Measurements from ENCODE around the gene GALNTL6.
"Not testable (repeated sequence)": the region's sequence is repeated elsewhere in the genome, so short reads cannot be mapped to it uniquely, and the experiment has no call there.

GALNTL6 gene

DNA sequence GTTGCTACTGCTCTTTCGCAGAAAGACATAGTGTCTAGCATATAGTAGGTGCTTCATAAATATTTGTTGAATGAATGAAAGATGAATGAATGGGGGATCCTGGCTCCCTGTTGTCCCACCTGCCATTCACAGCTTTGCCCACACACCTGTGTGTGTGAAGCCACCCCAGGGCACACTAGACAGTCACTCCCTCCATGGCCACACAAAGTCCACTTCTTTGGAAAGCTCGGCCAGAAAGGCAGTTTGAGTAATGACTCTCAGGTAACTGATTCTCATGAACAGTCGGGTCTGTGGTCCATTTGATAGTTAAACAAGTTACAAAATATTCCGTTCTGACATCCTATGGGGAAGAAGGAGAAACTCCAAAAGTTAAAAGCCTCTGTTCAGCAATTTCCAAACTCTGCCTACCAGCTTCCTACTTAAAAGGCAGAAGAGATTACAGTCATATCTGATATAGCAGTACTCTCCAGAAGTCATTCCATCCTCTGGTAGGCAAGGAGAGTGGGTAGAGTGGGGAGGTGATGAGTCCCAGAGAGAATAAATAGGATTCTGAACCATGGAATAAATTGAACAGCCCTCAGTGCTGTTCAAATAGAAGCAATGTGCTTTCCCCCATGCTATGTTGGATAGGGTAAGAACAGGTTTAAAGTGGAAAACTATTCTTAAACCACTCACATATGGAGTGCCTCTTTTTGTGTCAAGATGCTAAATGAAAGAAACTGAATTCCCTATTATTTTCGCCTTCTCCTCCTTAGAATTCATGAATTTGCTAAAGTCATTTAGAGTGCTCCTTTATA lies 1150.5 kb downstream of the GALNTL6 start:
- no peak for DNase-seq

- not testable (repeated sequence) for DNase-seq
Observed at GRCh38 chr4:172970189-172970588, 1157.0 kb downstream of the GALNTL6 start.

GRCh38 chr4:172974586-172974985 lies 1161.4 kb downstream of the GALNTL6 start:
- DNase-seq, result no peak

GRCh38 chr4:172975651-172976229 lies 1162.5 kb downstream of the GALNTL6 start:
- no peak for DNase-seq

DNA sequence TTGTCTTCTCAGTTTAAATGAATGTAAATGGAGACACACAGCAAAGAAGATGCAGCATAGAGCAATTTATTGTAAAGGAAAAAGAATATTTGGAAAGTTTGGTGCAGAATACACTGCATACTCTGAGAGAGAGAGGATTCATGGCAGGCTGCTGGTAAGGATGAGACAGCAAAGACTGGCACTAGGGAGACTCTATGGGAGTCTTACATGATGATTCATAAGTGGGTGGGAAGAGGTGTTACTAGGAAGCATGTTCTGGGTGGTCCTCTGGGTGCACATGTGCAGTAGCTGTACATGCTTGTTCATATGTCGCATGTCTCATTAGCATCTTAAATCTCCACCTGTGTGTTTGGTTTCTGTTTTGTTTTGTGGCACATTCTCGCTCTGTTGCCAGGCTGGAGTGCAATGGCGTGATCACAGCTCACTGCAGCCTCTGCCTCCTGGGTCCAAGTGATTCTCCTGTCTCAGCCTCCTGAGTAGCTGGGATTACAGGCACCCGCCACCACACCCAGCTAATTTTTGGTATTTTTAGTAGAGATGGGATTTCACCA lies 1164.4 kb downstream of the GALNTL6 start:
- DNase-seq, result not testable (repeated sequence)

DNA sequence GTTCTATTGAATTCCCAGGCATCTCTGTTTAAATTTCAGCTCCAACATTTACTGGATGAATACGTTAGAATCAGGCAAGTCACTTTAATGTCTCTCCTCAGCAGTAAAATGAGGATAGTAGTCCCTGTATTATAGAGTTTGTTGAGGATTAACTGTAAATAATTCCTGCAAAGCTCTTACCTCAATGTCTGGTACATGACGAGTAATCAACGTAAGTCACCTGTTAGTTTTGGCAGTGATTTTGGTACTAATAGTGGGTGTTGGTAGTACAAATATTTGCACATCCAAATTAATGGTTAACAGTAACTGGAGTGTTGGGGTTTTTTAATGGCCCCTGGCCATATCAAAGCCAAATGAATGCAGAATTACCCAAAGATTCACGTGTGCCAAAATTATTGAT lies 1165.6 kb downstream of the GALNTL6 start:
- no peak for DNase-seq

- DNase-seq, result no peak
Observed at GRCh38 chr4:172979332-172979731, 1166.1 kb downstream of the GALNTL6 start.

DNA sequence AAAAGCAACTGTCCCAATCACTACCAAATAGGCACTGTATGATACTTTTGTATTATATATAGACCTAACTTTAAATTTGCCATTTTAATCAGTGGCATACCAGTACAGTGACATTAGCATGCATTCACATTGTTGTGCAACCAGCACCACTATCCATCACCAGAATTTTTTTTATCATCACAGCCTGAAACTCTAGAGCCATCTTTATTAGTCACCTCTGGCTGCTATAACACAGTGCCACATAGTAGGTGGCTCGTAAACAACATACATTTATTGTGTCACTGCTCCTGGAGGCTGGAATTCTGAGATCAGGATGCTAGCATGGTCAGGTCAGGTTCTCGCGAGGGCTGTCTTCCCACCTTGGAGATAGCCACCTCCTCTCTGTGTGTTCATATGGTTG lies 1167.0 kb downstream of the GALNTL6 start:
- DNase-seq, result no peak

DNA sequence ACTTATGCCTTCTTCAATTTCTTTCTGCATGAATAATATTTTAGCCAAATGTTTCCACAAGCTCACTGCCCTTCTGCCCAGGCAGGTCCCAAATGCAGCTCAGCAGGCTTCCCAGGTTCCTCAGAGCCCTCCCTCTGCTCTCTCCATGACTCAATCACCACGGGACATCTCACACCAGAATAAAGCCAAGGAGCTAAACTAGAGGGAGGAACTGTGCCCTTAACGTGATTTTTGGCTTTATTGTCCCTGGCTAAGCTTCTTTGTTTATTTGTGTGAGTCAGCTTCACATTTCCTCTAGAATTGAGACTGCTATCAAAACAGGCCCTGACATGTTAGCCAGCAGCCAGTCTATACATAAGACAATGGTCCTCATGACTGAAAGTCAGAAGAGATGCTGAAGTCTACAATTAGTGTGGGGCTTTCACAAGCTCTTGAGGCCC lies 1169.0 kb downstream of the GALNTL6 start:
- DNase-seq, result no peak

GRCh38 chr4:172983014-172983413 lies 1169.8 kb downstream of the GALNTL6 start:
- DNase-seq, result no peak

DNA sequence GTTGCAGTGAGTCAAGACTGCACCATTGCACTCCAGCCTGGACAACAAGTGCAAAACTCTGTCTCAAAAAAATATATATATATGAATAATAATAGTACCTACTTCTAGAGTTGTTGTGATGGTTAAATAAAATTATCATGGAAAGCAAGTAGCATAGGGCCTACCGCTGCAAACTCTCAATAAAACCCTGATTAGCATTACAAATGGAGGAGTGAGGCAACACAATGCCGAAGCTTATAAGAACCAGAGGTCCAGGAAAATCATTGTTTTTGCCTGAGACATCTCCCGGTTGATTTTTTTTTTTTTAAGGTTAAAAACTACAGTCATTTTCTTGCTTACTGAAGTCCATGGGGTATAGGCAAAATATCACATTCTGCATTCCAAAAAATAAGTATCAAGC lies 1170.4 kb downstream of the GALNTL6 start:
- no peak for DNase-seq

DNA sequence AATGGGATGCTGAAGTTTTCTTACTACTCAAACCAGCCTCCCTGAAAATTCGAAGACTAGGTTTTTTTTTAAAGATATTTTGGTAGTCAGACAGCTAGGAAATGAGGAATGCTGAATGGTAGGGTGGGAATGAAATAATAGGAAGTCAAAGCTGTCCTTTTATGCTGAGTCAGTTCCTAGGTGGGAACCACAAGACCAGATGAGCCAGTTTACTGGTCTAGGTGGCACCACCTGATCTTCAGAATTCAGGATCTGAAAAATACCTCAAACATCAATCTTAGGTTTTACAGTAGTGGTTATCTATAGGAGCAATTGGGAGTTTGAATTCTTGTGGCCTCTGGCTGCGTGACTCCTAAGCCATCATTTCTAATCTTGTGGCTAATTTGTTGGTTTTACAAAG lies 1172.3 kb downstream of the GALNTL6 start:
- no peak for DNase-seq

- DNase-seq, result no peak
Observed at GRCh38 chr4:172986114-172986513, 1172.9 kb downstream of the GALNTL6 start.

DNA sequence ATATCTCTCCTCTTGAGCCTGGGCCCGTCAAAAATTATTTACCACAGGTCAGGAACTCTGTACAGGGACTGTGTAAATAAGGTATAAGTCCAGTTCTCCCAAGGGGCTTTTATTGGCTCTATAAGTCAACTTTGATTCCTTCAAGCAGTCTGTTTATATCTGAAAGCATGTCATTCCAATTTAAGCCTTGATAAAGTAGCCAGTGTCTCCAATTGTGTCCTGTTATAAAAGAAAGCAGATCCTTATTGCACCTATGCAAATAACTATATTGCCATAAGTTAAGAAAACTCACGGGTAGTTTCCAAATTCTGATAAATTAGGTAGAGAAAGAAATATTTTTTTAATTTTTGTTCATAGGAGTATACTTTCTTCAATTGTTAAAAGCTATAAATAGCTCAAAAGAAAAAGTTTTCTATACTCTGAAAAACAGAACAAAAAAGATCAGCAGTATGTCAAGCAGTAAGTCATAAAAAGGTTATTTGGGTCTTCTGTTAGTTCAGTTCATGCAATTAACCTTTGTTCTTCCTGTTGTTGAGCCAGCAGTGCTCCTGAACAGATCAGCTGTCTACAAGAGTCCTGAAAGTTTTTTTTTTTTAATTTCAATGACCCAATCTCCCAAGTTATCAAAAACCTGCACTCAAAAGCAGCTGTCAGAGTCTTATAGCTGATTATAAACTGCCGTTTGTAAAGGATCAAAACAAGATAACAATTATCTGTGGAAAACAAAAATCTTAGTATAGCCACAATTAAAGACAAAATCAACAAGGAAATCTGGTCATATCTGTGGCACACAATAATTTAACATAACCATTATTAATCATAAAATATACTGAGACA lies 1177.0 kb downstream of the GALNTL6 start:
- no peak for DNase-seq

DNA sequence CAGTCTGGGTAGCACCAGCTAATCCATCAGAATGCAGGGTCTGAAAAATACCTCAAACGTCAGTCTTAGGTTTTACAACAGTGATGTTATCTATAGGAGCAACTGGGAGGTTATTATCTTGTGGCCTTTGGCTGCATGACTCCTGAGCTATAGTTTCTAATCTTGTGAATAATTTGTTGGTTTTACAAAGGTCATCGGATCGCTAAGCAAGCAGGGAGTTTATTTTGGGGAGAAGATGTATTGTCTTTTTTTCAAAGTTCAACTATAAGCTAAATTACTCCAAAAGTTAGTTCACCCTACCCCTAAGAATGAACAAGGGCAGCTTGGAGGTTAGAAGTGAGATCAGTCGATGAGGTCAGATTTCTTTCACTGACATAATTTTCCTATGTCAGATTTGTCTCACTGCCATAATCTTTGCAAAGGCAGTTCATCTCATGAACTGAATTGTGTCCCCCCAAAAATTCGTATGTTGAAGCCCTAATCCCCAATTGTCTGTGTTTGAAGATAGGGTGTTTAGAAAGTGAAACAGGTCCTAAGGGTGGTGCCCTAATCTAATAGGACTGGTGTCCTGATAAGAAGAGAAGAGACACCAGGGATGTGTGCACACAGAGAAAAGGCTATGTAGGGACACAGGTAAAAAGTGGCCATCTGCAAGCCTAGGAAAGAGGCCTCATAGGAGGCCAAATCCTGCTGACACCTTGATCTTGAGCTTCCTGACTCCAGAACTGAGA lies 1179.6 kb downstream of the GALNTL6 start:
- no peak for DNase-seq

DNA sequence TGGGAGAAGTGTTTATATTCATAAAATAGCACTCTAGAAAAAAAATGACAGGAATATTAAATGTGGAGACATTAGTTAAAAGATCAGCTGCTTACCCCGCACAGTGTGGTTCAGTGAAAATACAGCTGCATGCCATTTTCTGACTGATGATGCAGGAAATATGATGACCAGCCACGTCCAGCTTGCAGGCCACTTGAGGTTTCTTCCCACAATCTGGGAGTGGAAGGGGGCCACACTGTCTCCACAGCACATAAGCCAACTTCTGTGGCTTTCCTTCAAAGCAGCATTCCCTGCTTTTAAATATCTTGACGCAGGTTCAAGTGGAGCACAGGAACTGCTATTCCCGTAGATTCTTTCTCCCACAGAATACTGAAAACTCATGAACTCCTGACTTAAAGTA lies 1182.0 kb downstream of the GALNTL6 start:
- no peak for DNase-seq

DNA sequence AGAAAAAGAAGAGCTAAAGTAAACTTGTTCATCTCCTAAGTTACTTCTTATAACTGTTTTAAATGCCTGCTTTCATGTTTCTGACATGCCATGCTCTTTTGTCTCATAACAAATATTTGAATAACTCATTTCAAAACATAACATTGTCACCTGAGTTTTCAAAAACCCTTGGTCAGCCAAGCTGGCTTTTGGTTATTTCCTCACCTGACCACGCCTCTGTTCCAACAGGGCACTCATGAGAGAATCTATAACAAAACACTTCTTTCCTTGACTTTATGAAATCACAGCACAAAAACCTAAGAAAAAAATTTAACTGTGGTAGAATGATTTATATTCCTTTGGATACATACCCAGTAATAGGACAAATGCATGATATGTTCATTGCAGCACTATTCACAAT lies 1182.5 kb downstream of the GALNTL6 start:
- no peak for DNase-seq

GRCh38 chr4:172996571-172997216 lies 1183.5 kb downstream of the GALNTL6 start:
- DNase-seq, result no peak

DNA sequence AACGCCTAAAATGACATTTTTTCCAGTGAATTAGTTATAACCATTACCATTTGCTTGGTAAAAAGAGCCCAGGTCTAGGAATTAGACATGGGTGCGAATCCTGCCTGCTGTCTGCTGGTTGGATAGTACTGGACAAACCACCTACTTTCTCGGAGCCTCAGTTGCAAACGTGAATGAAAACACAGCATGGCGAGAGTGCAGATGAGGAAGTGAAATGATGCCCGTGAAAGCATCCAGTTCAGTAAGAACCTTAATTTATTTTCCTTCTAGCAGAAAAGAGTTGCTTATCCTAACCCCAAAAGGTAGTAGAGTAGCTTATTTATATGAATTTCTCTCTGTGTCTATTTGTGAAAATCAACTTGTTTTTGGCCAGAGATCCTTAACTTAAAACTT lies 1184.0 kb downstream of the GALNTL6 start:
- no peak for DNase-seq

DNA sequence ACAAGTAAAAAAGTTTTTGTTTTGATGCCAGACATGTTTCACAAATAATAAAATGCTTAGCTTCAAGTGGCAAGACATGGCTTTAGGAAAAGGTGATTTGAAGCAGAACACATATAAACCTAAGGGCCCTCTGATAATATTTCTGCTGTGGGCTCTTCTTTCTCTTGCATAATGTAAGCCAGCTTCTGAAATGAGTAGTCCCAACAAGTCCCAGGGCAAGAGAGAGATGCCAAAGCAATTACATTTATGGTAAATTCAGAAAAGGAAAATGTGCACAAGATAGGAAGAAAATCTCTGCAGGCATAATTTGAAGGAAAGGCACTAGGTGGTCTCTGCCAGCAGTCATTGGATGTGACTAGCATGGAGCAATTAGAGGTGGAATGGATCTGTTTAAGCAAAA lies 1184.7 kb downstream of the GALNTL6 start:
- DNase-seq, result no peak

DNA sequence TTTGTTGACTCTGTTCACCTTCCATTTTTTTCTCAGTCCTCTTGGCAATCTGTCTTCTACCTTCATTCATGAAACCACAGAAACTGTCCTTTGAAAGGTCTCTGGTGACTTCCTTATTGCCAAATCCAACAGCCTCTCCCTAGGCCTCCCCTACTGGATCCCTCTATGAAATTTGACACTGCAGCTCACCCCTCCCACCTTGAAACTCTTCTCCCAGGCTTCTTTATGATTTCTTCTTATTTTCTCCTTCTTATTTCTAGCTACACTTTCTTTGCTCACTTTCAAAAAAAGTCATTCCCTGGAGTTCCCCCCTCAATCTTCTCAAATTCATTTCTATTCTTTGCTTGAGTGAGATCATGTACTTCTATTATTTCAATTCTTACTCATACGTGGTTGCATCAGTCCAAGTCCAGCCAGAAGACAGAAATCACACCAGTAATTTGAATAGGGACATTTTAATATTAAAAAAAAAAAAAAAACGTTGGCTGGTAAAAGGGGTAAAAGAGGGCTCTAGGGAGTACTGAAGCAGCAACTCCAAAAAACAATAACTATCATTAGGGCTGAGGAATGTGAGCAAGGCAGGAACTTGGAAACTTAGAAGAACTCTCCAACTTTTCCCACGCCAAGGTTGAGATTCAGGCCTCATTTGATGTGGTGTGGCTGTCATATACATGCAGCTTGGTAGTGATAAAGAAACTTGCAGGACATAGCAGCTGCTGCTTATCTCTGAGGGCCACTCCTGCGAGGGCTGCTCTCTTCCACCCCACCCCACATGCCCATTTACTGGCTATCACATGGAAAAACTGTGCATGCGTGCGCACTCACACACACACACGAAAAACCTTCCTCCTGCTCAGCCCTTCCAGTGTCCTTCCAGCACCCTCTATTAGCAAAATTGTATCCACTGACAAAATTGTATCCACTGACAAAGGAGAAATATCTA lies 1185.6 kb downstream of the GALNTL6 start:
- DNase-seq, result no peak

Measured in activated CD4-positive, alpha-beta T cell treated with anti-CD3 and anti-CD28 coated beads for 48 hours (primary cell).